Measurements from ENCODE around the gene TPM1.

The TPM1 gene

GRCh38 chr15:63022181-63022580, 20.4 kb upstream of the TPM1 start:
- Histone ChIP-seq H3K36me3 (ENCODE audit: insufficient read depth) (no peaks in the 10 kb centered on the region), H3K27me3 (ENCODE audit: insufficient read depth, low read depth) (no peaks in the 10 kb centered on the region), H3K4me3 (IDR thresholded peaks at IDR 0.05; ENCODE audit: insufficient read depth, low read depth, low read length) (no peak overlapping the region), H3K4me1 (ENCODE audit: low read depth, poor library complexity, severe bottlenecking) (no peaks in the 10 kb centered on the region), H3K4me2 (no peak overlapping the region), H3K9ac (no peak overlapping the region), H3K27ac (no peak overlapping the region), H3K79me2 (ENCODE audit: insufficient read depth, low read depth) (no peaks in the 10 kb centered on the region), H4K20me1 (ENCODE audit: insufficient read depth) (no peaks in the 10 kb centered on the region), H2AFZ (ENCODE audit: low read depth) (no peak overlapping the region)
- TF ChIP-seq, protein P1, sequence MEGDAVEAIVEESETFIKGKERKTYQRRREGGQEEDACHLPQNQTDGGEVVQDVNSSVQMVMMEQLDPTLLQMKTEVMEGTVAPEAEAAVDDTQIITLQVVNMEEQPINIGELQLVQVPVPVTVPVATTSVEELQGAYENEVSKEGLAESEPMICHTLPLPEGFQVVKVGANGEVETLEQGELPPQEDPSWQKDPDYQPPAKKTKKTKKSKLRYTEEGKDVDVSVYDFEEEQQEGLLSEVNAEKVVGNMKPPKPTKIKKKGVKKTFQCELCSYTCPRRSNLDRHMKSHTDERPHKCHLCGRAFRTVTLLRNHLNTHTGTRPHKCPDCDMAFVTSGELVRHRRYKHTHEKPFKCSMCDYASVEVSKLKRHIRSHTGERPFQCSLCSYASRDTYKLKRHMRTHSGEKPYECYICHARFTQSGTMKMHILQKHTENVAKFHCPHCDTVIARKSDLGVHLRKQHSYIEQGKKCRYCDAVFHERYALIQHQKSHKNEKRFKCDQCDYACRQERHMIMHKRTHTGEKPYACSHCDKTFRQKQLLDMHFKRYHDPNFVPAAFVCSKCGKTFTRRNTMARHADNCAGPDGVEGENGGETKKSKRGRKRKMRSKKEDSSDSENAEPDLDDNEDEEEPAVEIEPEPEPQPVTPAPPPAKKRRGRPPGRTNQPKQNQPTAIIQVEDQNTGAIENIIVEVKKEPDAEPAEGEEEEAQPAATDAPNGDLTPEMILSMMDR (conservative IDR thresholded peaks at IDR 0.05; ENCODE audit: low read depth, low read length): no peak

GRCh38 chr15:63022663-63023062, 19.9 kb upstream of the TPM1 start:
- H3K4me2 ChIP-seq: no peak overlapping the region
- no peaks in the 10 kb centered on the region for H3K27me3 ChIP-seq (ENCODE audit: insufficient read depth, low read depth)
- H4K20me1 ChIP-seq (ENCODE audit: insufficient read depth): no peaks in the 10 kb centered on the region
- no peak overlapping the region for H3K4me3 ChIP-seq (IDR thresholded peaks at IDR 0.05; ENCODE audit: insufficient read depth, low read depth, low read length)
- TF ChIP-seq, protein P1 (conservative IDR thresholded peaks at IDR 0.05; ENCODE audit: low read depth, low read length): no peak
- H3K79me2 ChIP-seq (ENCODE audit: insufficient read depth, low read depth): no peaks in the 10 kb centered on the region
- no peak overlapping the region for H3K27ac ChIP-seq
- H3K4me1 ChIP-seq (ENCODE audit: low read depth, poor library complexity, severe bottlenecking): no peaks in the 10 kb centered on the region
- H3K9ac ChIP-seq: no peak overlapping the region
- H3K36me3 ChIP-seq (ENCODE audit: insufficient read depth): no peaks in the 10 kb centered on the region
- H2AFZ ChIP-seq (ENCODE audit: low read depth): no peak overlapping the region

DNA sequence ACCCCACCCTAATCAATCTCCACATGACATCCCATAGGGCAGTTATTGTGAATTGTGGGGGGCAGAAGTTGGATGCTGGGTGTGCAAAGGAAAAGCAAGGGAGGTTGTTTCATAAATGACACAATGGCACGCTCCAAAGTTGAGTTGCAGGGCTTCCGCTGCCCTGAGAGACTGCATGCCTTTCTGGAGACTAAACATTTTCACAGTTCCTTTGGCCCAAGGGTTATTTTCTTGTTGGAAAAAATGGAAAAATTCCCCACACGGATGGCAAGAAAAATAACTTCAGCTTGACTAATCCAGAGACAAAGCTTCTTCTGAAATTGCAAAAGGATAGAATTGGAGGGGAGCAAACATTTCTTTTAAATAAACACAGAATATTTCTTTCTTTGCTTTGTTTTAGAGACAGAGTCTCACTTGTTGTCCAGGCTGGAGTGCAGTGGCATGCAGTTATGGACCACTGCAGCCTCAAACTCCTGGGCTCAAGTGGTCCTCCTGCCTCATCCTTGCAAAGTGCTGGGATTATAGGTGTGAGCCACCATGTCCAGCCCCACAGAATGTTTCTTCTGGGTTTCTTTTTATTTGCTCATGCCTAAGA, 19.1 kb upstream of the TPM1 start:
- no peak overlapping the region for H3K9ac ChIP-seq
- no peak overlapping the region for H2AFZ ChIP-seq (ENCODE audit: low read depth)
- no peaks in the 10 kb centered on the region for H3K4me1 ChIP-seq (ENCODE audit: low read depth, poor library complexity, severe bottlenecking)
- no peak overlapping the region for H3K4me2 ChIP-seq
- H4K20me1 ChIP-seq (ENCODE audit: insufficient read depth): no peaks in the 10 kb centered on the region
- H3K27ac ChIP-seq: no peak overlapping the region
- no peaks in the 10 kb centered on the region for H3K36me3 ChIP-seq (ENCODE audit: insufficient read depth)
- H3K79me2 ChIP-seq (ENCODE audit: insufficient read depth, low read depth): no peaks in the 10 kb centered on the region
- no peaks in the 10 kb centered on the region for H3K27me3 ChIP-seq (ENCODE audit: insufficient read depth, low read depth)
- TF ChIP-seq, protein P1 (conservative IDR thresholded peaks at IDR 0.05; ENCODE audit: low read depth, low read length): no peak
- H3K4me3 ChIP-seq (IDR thresholded peaks at IDR 0.05; ENCODE audit: insufficient read depth, low read depth, low read length): no peak overlapping the region

DNA sequence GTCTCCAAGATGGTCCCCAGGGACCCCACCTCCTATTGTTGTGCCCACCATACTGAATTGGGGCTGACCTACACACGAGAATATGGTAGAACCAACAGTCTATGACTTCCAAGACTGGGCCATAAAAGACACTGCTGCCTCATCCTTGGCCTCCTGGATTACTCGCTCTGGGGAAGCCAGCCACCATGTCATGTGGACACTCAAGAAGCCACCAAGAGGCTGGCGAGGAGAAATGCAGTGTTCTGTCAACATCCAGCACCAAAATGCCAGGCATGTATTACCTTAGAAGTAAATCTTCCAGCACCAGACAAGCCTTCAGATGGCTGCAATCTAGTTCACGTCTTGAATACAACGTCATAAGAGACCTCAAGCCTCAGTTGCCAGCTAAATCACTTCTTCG, 17.1 kb upstream of the TPM1 start:
- Histone ChIP-seq H4K20me1 (ENCODE audit: insufficient read depth) (no peaks in the 10 kb centered on the region), H3K4me3 (IDR thresholded peaks at IDR 0.05; ENCODE audit: insufficient read depth, low read depth, low read length) (no peak overlapping the region), H3K4me1 (ENCODE audit: low read depth, poor library complexity, severe bottlenecking) (no peaks in the 10 kb centered on the region), H2AFZ (ENCODE audit: low read depth) (no peak overlapping the region), H3K27ac (no peak overlapping the region), H3K79me2 (ENCODE audit: insufficient read depth, low read depth) (no peaks in the 10 kb centered on the region), H3K36me3 (ENCODE audit: insufficient read depth) (no peaks in the 10 kb centered on the region), H3K27me3 (ENCODE audit: insufficient read depth, low read depth) (no peaks in the 10 kb centered on the region), H3K9ac (no peak overlapping the region), H3K4me2 (no peak overlapping the region)
- TF ChIP-seq, protein P1 (conservative IDR thresholded peaks at IDR 0.05; ENCODE audit: low read depth, low read length): no peak

Data from KMS-11 (cell line).